Measurements from ENCODE around the gene DAO.

DAO gene

GRCh38 chr12:108853981-108854446, 25.9 kb upstream of the DAO start:
- no peak overlapping the region for H3K4me3 ChIP-seq (replicated peaks; ENCODE audit: insufficient read depth, low read length)
- H3K27ac ChIP-seq (replicated peaks) = no peak overlapping the region
- peak in 1 of 2 experiments; percentile 25 for DNase-seq (ENCODE audit: low read depth in 1 of 2, low spot score in 1 of 2)
- no peaks in the 10 kb centered on the region for H3K27me3 ChIP-seq (ENCODE audit: insufficient read depth, poor library complexity, severe bottlenecking)
- TF ChIP-seq SPI1 (IDR thresholded peaks at IDR 0.05; ENCODE audit: borderline replicate concordance, low read depth) = 0 out of 2 replicates have a peak, but pooled peaks have one; percentile 4
- no peak for TF ChIP-seq REST (IDR thresholded peaks at IDR 0.05; ENCODE audit: insufficient replicate concordance, low read depth)

- Histone ChIP-seq H3K4me3 (replicated peaks; ENCODE audit: insufficient read depth, low read length) (no peak overlapping the region), H3K27ac (replicated peaks) (no peak overlapping the region), H3K27me3 (ENCODE audit: insufficient read depth, poor library complexity, severe bottlenecking) (no peaks in the 10 kb centered on the region)
- no peak for TF ChIP-seq REST (IDR thresholded peaks at IDR 0.05; ENCODE audit: insufficient replicate concordance, low read depth)
- TF ChIP-seq, protein P1, sequence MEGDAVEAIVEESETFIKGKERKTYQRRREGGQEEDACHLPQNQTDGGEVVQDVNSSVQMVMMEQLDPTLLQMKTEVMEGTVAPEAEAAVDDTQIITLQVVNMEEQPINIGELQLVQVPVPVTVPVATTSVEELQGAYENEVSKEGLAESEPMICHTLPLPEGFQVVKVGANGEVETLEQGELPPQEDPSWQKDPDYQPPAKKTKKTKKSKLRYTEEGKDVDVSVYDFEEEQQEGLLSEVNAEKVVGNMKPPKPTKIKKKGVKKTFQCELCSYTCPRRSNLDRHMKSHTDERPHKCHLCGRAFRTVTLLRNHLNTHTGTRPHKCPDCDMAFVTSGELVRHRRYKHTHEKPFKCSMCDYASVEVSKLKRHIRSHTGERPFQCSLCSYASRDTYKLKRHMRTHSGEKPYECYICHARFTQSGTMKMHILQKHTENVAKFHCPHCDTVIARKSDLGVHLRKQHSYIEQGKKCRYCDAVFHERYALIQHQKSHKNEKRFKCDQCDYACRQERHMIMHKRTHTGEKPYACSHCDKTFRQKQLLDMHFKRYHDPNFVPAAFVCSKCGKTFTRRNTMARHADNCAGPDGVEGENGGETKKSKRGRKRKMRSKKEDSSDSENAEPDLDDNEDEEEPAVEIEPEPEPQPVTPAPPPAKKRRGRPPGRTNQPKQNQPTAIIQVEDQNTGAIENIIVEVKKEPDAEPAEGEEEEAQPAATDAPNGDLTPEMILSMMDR (IDR thresholded peaks at IDR 0.05; ENCODE audit: insufficient read depth, low read length) = no peak
- TF ChIP-seq POLR2AphosphoS5 (IDR thresholded peaks at IDR 0.05; ENCODE audit: low read depth) = no peak
- TF ChIP-seq GABPA (IDR thresholded peaks at IDR 0.05; ENCODE audit: low read depth) = no peak
- DNase-seq (ENCODE audit: low read depth in 1 of 2, low spot score in 1 of 2) = no peak
These were observed 25.2 kb upstream of the DAO start for GRCh38 chr12:108854451-108855283.

- peak; percentile 66; the same call in 1 of the 2 replicates for TF ChIP-seq POLR2AphosphoS5 (IDR thresholded peaks at IDR 0.05; ENCODE audit: low read depth)
- no peak for TF ChIP-seq GABPA (IDR thresholded peaks at IDR 0.05; ENCODE audit: low read depth)
- peak; percentile 42; the same call in 1 of the 2 replicates for TF ChIP-seq SPI1 (IDR thresholded peaks at IDR 0.05; ENCODE audit: borderline replicate concordance, low read depth)
- Histone ChIP-seq H3K27me3 (ENCODE audit: insufficient read depth, poor library complexity, severe bottlenecking) (no peaks in the 10 kb centered on the region), H3K27ac (replicated peaks) (peak overlapping the region; percentile 49), H3K4me3 (replicated peaks; ENCODE audit: insufficient read depth, low read length) (peak overlapping the region; percentile 78)
- peak in 1 of 2 experiments; percentile 78 for DNase-seq (ENCODE audit: low read depth in 1 of 2, low spot score in 1 of 2)
These were observed 24.4 kb upstream of the DAO start for GRCh38 chr12:108855284-108856169.

GRCh38 chr12:108856170-108856427, 23.8 kb upstream of the DAO start:
- Histone ChIP-seq H3K27ac (replicated peaks) (peak overlapping the region; percentile 49), H3K27me3 (ENCODE audit: insufficient read depth, poor library complexity, severe bottlenecking) (no peaks in the 10 kb centered on the region), H3K4me3 (replicated peaks; ENCODE audit: insufficient read depth, low read length) (peak overlapping the region; percentile 78)
- DNase-seq (ENCODE audit: low read depth in 1 of 2, low spot score in 1 of 2) = peak in 1 of 2 experiments; percentile 12
- no peak for TF ChIP-seq POLR2AphosphoS5 (IDR thresholded peaks at IDR 0.05; ENCODE audit: low read depth)
- TF ChIP-seq SPI1 (IDR thresholded peaks at IDR 0.05; ENCODE audit: borderline replicate concordance, low read depth) = no peak
- no peak for TF ChIP-seq REST (IDR thresholded peaks at IDR 0.05; ENCODE audit: insufficient replicate concordance, low read depth)
- TF ChIP-seq, protein P1 (IDR thresholded peaks at IDR 0.05; ENCODE audit: insufficient read depth, low read length) = no peak
- no peak for TF ChIP-seq GABPA (IDR thresholded peaks at IDR 0.05; ENCODE audit: low read depth)

Data from HL-60 (cell line).